PFSK-1 (cell line): ENCODE data around the gene TBC1D22B.

Experiments
- POLR2AphosphoS5 ChIP-seq: IDR thresholded peaks from 2 replicates; pipeline ENCODE4 v1.6.1; 2012; ENCODE audit warnings: low read depth, mild to moderate bottlenecking, control low read depth, low read length, moderate library complexity
- REST ChIP-seq, 2 experiments: IDR thresholded peaks; 2 replicates each; pipeline versions ENCODE4 v1.6.1 to v1.8.0; 2011 to 2012; ENCODE audit warnings: low read depth in 2 of 2, low read length in 2 of 2, control low read depth in 1 of 2, inconsistent platforms in 1 of 2, mild to moderate bottlenecking in 1 of 2, moderate library complexity in 1 of 2; ENCODE audit not compliant: insufficient read depth in 1 of 2
- SIN3A ChIP-seq: IDR thresholded peaks from 2 replicates; pipeline ENCODE4 v1.6.1; 2012; ENCODE audit warnings: mild to moderate bottlenecking, low read length, moderate library complexity, borderline replicate concordance; ENCODE audit not compliant: insufficient read depth
- TAF1 ChIP-seq: IDR thresholded peaks from 2 replicates; pipeline ENCODE4 v1.6.1; 2012; ENCODE audit warnings: low read length, control low read depth, borderline replicate concordance; ENCODE audit not compliant: insufficient read depth

- TF ChIP-seq TAF1 (no peak), REST (IDR thresholded peaks at IDR 0.05; ENCODE audit: insufficient read depth in 1 of 2, low read depth in 2 of 2, low read length in 2 of 2) (no peak), POLR2AphosphoS5 (no peak), SIN3A (no peak)
These were observed 48.4 kb downstream of the TBC1D22B start for GRCh38 chr6:37305841-37306425.
